GM18873 (cell line): ENCODE data around the gene TTC3.
"Not testable (repeated sequence)": the region's sequence is repeated elsewhere in the genome, so short reads cannot be mapped to it uniquely, and the experiment has no call there.

ENCODE experiments used
- ATAC-seq: cut with Tn5 transposase; IDR thresholded peaks from one replicate; pipeline ENCODE4 v1.9.1; 2021; ENCODE audit warnings: mild to moderate bottlenecking, moderate library complexity, moderate number of reproducible peaks; ENCODE audit not compliant: unreplicated experiment, low FRiP score

The TTC3 gene

GRCh38 chr21:37143392-37143791 lies 70.3 kb downstream of the TTC3 start:
- not testable (repeated sequence) for ATAC-seq

- ATAC-seq: no peak
Measured at GRCh38 chr21:37145635-37146111, 72.6 kb downstream of the TTC3 start.

GRCh38 chr21:37146320-37147235 lies 73.5 kb downstream of the TTC3 start:
- ATAC-seq: no peak

GRCh38 chr21:37149411-37149810 lies 76.4 kb downstream of the TTC3 start:
- no peak for ATAC-seq

- no peak for ATAC-seq
Measured at GRCh38 chr21:37153196-37153934, 80.3 kb downstream of the TTC3 start.

GRCh38 chr21:37153935-37154350 lies 80.9 kb downstream of the TTC3 start:
- ATAC-seq: no peak

GRCh38 chr21:37155186-37155585 lies 82.1 kb downstream of the TTC3 start:
- ATAC-seq: no peak

GRCh38 chr21:37157938-37158337 lies 84.9 kb downstream of the TTC3 start:
- ATAC-seq: no peak

GRCh38 chr21:37159053-37159776 lies 86.2 kb downstream of the TTC3 start:
- no peak for ATAC-seq

GRCh38 chr21:37159949-37160348 lies 86.9 kb downstream of the TTC3 start:
- no peak for ATAC-seq

GRCh38 chr21:37164742-37165141 lies 91.7 kb downstream of the TTC3 start:
- no peak for ATAC-seq

- no peak for ATAC-seq
Measured at GRCh38 chr21:37165586-37165985, 92.5 kb downstream of the TTC3 start.

GRCh38 chr21:37166733-37167132 lies 93.7 kb downstream of the TTC3 start:
- no peak for ATAC-seq

GRCh38 chr21:37168666-37169065 lies 95.6 kb downstream of the TTC3 start:
- no peak for ATAC-seq

- ATAC-seq: no peak
Measured at GRCh38 chr21:37172646-37173045, 99.6 kb downstream of the TTC3 start.

GRCh38 chr21:37176716-37177115 lies 103.7 kb downstream of the TTC3 start:
- ATAC-seq: no peak

GRCh38 chr21:37181059-37181458 lies 108.0 kb downstream of the TTC3 start:
- ATAC-seq: no peak

- ATAC-seq: no peak
Measured at GRCh38 chr21:37182222-37182621, 109.2 kb downstream of the TTC3 start.

GRCh38 chr21:37183749-37184148 lies 110.7 kb downstream of the TTC3 start:
- no peak for ATAC-seq

GRCh38 chr21:37184784-37185593 lies 111.9 kb downstream of the TTC3 start:
- no peak for ATAC-seq
